Measurements from ENCODE around the gene ULK4. TPM values are rescaled to one million over a fixed set of nuclear protein-coding genes. Genes with fewer than 3 reads are reported as not detected.
"Not testable (repeated sequence)": the region's sequence is repeated elsewhere in the genome, so short reads cannot be mapped to it uniquely, and the experiment has no call there.

Gene ULK4
- total and polyA plus RNA-seq, 2 of the 4 experiments (the other 2 are of a cell fraction), result 2.7 to 5.0 TPM

DNA sequence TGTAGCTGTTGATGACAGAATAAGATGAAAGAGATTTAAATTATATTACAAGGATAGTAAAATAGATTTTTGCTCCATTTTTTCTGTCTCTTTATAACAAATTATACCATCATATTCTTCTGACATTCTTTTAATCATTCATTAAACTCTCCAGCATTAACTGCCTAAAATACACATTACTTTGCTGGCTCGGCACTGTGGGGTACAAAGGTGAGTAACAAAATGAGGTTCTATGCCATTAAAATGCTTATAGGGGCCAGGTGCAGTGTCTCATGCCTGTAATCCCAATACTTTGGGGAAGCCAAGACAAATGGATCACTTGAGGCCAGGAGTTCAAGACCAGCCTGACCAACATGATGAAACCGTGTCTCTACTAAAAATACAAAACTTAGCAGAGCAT, 81.5 kb downstream of the ULK4 start:
- Histone ChIP-seq H2BK20ac (ENCODE audit: low read depth, low read length) (no peak overlapping the region), H3K18ac (ENCODE audit: low read depth, low read length) (no peak overlapping the region), H2BK120ac (ENCODE audit: low read depth, low read length) (no peak overlapping the region), H3K9ac (ENCODE audit: low read depth, low read length) (no peak overlapping the region), H4K8ac (ENCODE audit: low read depth in 2 of 2, low read length in 2 of 2) (no peak overlapping the region), H4K91ac (ENCODE audit: insufficient read depth, low read depth, low read length) (no peak overlapping the region), H3K79me1 (ENCODE audit: low read depth in 1 of 2, low read length in 2 of 2) (no peaks in the 10 kb centered on the region), H3K4ac (ENCODE audit: low read depth, low read length) (no peak overlapping the region), H2AK9ac (replicated peaks; ENCODE audit: low read depth, low read length, poor library complexity) (no peak overlapping the region), H2BK5ac (ENCODE audit: low read depth, low read length, poor library complexity, severe bottlenecking) (no peak overlapping the region), H3K27ac (ENCODE audit: insufficient read depth, low read length) (no peak overlapping the region), H4K20me1 (ENCODE audit: insufficient read depth, low read length) (no peaks in the 10 kb centered on the region), H3K27me3 (ENCODE audit: control insufficient read depth, insufficient read depth, low read length) (no peaks in the 10 kb centered on the region), H3K4me2 (ENCODE audit: low read depth, low read length) (no peak overlapping the region), H3K4me1 (ENCODE audit: control insufficient read depth, insufficient read depth, low read length) (no peaks in the 10 kb centered on the region), H2BK15ac (ENCODE audit: low read depth, low read length) (no peak overlapping the region), H3K23ac (ENCODE audit: low read depth, low read length) (no peak overlapping the region), H2AK5ac (ENCODE audit: low read depth, low read length) (no peak overlapping the region), H4K5ac (ENCODE audit: low read depth, low read length) (no peak overlapping the region), H3K14ac (replicated peaks; ENCODE audit: low read depth, low read length) (no peak overlapping the region), H3K9me3 (ENCODE audit: control insufficient read depth, insufficient read depth, low read length) (no peaks in the 10 kb centered on the region), H3K4me3 (ENCODE audit: insufficient read depth, low read depth, low read length) (no peak overlapping the region), H3K56ac (ENCODE audit: extremely low read depth, insufficient read depth, low read length) (no peak overlapping the region), H2AFZ (replicated peaks; ENCODE audit: low read length, poor library complexity) (no peak overlapping the region), H3K36me3 (ENCODE audit: control insufficient read depth, insufficient read depth, low read length) (no peaks in the 10 kb centered on the region), H3K9me1 (ENCODE audit: insufficient read depth, low read length) (no peaks in the 10 kb centered on the region)
- dilution Hi-C loops (cut with HindIII; ENCODE audit: low sequenced_read_pairs, unreplicated experiment) (no loop called here), intact Hi-C loops (cut with micrococcal nuclease) (loop anchor here (2.0 to 5.0 kb wide), 3 partner anchors 186 to 1554 kb away; no protein-coding TSS in a partner anchor), in situ Hi-C loops (cut with MboI; ENCODE audit: low sequenced_read_pairs) (no loop called here)
- ChIA-PET POLR2A (ENCODE audit: unreplicated experiment) (no interaction called here), CTCF (interaction anchor here (0.7 kb wide), 1 partner anchor 578 kb away, joined by 3 read pairs; no protein-coding TSS in a partner anchor)
- no peak for ATAC-seq (ENCODE audit: low read depth)
- WGBS, 2 experiments (ENCODE audit: extremely low coverage in 2 of 2, insufficient read length in 1 of 2), result no CpG with 5 or more reads among the region's 2 CpGs
- BruUV-seq (replicated peaks), result no TSS peak
- TF ChIP-seq, protein P1, sequence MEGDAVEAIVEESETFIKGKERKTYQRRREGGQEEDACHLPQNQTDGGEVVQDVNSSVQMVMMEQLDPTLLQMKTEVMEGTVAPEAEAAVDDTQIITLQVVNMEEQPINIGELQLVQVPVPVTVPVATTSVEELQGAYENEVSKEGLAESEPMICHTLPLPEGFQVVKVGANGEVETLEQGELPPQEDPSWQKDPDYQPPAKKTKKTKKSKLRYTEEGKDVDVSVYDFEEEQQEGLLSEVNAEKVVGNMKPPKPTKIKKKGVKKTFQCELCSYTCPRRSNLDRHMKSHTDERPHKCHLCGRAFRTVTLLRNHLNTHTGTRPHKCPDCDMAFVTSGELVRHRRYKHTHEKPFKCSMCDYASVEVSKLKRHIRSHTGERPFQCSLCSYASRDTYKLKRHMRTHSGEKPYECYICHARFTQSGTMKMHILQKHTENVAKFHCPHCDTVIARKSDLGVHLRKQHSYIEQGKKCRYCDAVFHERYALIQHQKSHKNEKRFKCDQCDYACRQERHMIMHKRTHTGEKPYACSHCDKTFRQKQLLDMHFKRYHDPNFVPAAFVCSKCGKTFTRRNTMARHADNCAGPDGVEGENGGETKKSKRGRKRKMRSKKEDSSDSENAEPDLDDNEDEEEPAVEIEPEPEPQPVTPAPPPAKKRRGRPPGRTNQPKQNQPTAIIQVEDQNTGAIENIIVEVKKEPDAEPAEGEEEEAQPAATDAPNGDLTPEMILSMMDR (conservative IDR thresholded peaks at IDR 0.05; ENCODE audit: low read depth, low read length), result no peak
- TF ChIP-seq POLR2A (IDR thresholded peaks at IDR 0.05; ENCODE audit: low read depth, low read length), result no peak
- TF ChIP-seq FOS (IDR thresholded peaks at IDR 0.05; ENCODE audit: low read depth, low read length), result no peak
- TF ChIP-seq BHLHE40 (IDR thresholded peaks at IDR 0.05; ENCODE audit: low read depth, low read length), result no peak
- no peak for TF ChIP-seq RCOR1 (IDR thresholded peaks at IDR 0.05; ENCODE audit: insufficient replicate concordance, low read length)
- no peak for DNase-seq

DNA sequence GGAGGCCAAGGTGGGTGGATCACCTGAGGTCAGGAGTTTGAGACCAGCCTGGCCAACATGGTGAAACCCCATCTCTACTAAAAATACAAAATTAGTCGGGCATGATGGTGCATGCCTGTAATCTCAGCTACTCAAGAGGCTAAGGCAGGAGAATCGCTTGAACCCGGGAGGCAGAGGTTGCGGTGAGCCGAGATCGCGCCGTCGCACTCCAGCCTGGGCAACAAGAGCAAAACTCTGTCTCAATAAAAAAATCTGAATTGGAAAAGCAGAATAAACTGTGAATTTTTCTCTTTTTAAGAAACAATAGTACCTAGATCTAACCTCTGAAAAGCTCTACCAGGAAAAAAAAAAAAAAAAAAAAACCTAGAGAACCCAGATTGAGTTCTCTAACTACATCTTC, 84.2 kb downstream of the ULK4 start:
- no CpG with 5 or more reads among the region's 9 CpGs for WGBS, 2 experiments (ENCODE audit: extremely low coverage in 2 of 2, insufficient read length in 1 of 2)
- H2AK9ac ChIP-seq (replicated peaks; ENCODE audit: low read depth, low read length, poor library complexity); H3K36me3 ChIP-seq (ENCODE audit: control insufficient read depth, insufficient read depth, low read length); CTCF ChIA-PET; intact Hi-C loops (cut with micrococcal nuclease); H3K4me1 ChIP-seq (ENCODE audit: control insufficient read depth, insufficient read depth, low read length); dilution Hi-C loops (cut with HindIII; ENCODE audit: low sequenced_read_pairs, unreplicated experiment); H3K56ac ChIP-seq (ENCODE audit: extremely low read depth, insufficient read depth, low read length); H2BK120ac ChIP-seq (ENCODE audit: low read depth, low read length); H3K18ac ChIP-seq (ENCODE audit: low read depth, low read length); ATAC-seq (ENCODE audit: low read depth); H4K5ac ChIP-seq (ENCODE audit: low read depth, low read length); H2BK15ac ChIP-seq (ENCODE audit: low read depth, low read length); H3K14ac ChIP-seq (replicated peaks; ENCODE audit: low read depth, low read length); H3K4me3 ChIP-seq (ENCODE audit: insufficient read depth, low read depth, low read length); BruUV-seq (replicated peaks); POLR2A ChIA-PET (ENCODE audit: unreplicated experiment); H2BK5ac ChIP-seq (ENCODE audit: low read depth, low read length, poor library complexity, severe bottlenecking); H3K23ac ChIP-seq (ENCODE audit: low read depth, low read length); H3K4ac ChIP-seq (ENCODE audit: low read depth, low read length); H4K20me1 ChIP-seq (ENCODE audit: insufficient read depth, low read length); H4K8ac ChIP-seq (ENCODE audit: low read depth in 2 of 2, low read length in 2 of 2); H3K9ac ChIP-seq (ENCODE audit: low read depth, low read length); H4K91ac ChIP-seq (ENCODE audit: insufficient read depth, low read depth, low read length); H2BK20ac ChIP-seq (ENCODE audit: low read depth, low read length); H3K79me1 ChIP-seq (ENCODE audit: low read depth in 1 of 2, low read length in 2 of 2); H3K27ac ChIP-seq (ENCODE audit: insufficient read depth, low read length); H2AFZ ChIP-seq (replicated peaks; ENCODE audit: low read length, poor library complexity); H3K9me1 ChIP-seq (ENCODE audit: insufficient read depth, low read length); H3K9me3 ChIP-seq (ENCODE audit: control insufficient read depth, insufficient read depth, low read length); H2AK5ac ChIP-seq (ENCODE audit: low read depth, low read length); H3K4me2 ChIP-seq (ENCODE audit: low read depth, low read length); DNase-seq; H3K27me3 ChIP-seq (ENCODE audit: control insufficient read depth, insufficient read depth, low read length): not testable (repeated sequence)
- in situ Hi-C loops (cut with MboI; ENCODE audit: low sequenced_read_pairs), result loop anchor here (5.0 to 10.0 kb wide), 2 partner anchors 1295 to 1553 kb away; no protein-coding TSS in a partner anchor
